H1 (cell line): ENCODE measurements around the gene FBXL15. TPM values are rescaled to one million over a fixed set of nuclear protein-coding genes. Genes with fewer than 3 reads are reported as not detected.

Experiments
- CTCF ChIA-PET: fragments of 300-600 bp; sonication (Branson Sonifier 250); formaldehyde crosslinking; loops from one replicate; lab custom pipeline; 2021; ENCODE audit not compliant: partially characterized antibody; lab: Charles Lee
- POLR2A ChIA-PET: fragments of 300-600 bp; sonication (Branson Sonifier 250); formaldehyde crosslinking; loops from one replicate; lab custom pipeline; 2021; ENCODE audit warnings: inconsistent platforms; ENCODE audit not compliant: partially characterized antibody; lab: Charles Lee
- DNase-seq, 2 experiments: peaks; one replicate each; pipeline versions ENCODE4 v3.0.0 to v3.0.0-alpha.2; 2010 to 2022; ENCODE audit warnings: low spot score in 2 of 2, low read depth in 1 of 2, mixed read lengths in 1 of 2
- FAIRE-seq: peaks from 2 replicates; lab custom pipeline; 2011; peaks lifted over from hg19 to GRCh38; lab: Jason Lieb, UNC
- H2AFZ ChIP-seq: 2 replicates; pipeline ENCODE4 v1.8.1; 2012; ENCODE audit warnings: low read length, inconsistent platforms
- H2AK5ac ChIP-seq: 2 replicates; pipeline ENCODE4 v1.6.1; 2013; ENCODE audit warnings: low read depth, low read length
- H2BK120ac ChIP-seq: replicated peaks from 2 replicates; pipeline ENCODE3; 2013; ENCODE audit warnings: low read depth, low read length, inconsistent platforms
- H2BK12ac ChIP-seq: 2 replicates; pipeline ENCODE4 v1.6.1; 2013; ENCODE audit warnings: low read depth, low read length
- H2BK15ac ChIP-seq: 2 replicates; pipeline ENCODE4 v1.6.1; 2013; ENCODE audit warnings: low read length
- H2BK20ac ChIP-seq: 2 replicates; pipeline ENCODE4 v1.6.1; 2013; ENCODE audit warnings: low read length
- H2BK5ac ChIP-seq: 2 replicates; pipeline ENCODE4 v1.6.1; 2013; ENCODE audit warnings: low read depth, low read length
- H3K14ac ChIP-seq: 2 replicates; pipeline ENCODE4 v1.6.1; 2013; ENCODE audit warnings: inconsistent platforms; ENCODE audit not compliant: insufficient read length
- H3K18ac ChIP-seq: 2 replicates; pipeline ENCODE4 v1.6.1; 2013; ENCODE audit warnings: low read length; ENCODE audit errors: extremely low read depth
- H3K23ac ChIP-seq: 2 replicates; pipeline ENCODE4 v1.6.1; 2013; ENCODE audit warnings: inconsistent platforms; ENCODE audit not compliant: insufficient read length
- H3K23me2 ChIP-seq: 2 replicates; pipeline ENCODE4 v1.6.1; 2013; ENCODE audit warnings: low read depth, low read length
- H3K27ac ChIP-seq: 2 replicates; pipeline ENCODE4 v1.6.1; 2011; ENCODE audit warnings: low read depth, low read length, inconsistent platforms
- H3K27me3 ChIP-seq, 4 experiments: replicated peaks in 1 of 4; 1 replicate in 1 of 4; 2 replicates in 3 of 4; pipeline versions ENCODE4 v1.6.1 to v1.8.1; 2011 to 2013; ENCODE audit warnings: low read length in 3 of 4, mild to moderate bottlenecking in 3 of 4, inconsistent platforms in 2 of 4, mixed read lengths in 2 of 4, moderate library complexity in 1 of 4; ENCODE audit not compliant: control insufficient read depth in 3 of 4, insufficient read depth in 3 of 4; ENCODE audit errors: extremely low read depth in 1 of 4
- H3K36me3 ChIP-seq, 4 experiments: 2 replicates each; pipeline versions ENCODE4 v1.6.1 to v1.8.1; 2011 to 2013; ENCODE audit warnings: mild to moderate bottlenecking in 4 of 4, low read length in 3 of 4, moderate library complexity in 2 of 4, control low read depth in 1 of 4, inconsistent platforms in 1 of 4; ENCODE audit not compliant: insufficient read depth in 4 of 4, control insufficient read depth in 2 of 4
- H3K4ac ChIP-seq: replicated peaks from 2 replicates; pipeline ENCODE3; 2013; ENCODE audit warnings: low read length, low read depth, mixed read lengths, inconsistent platforms; ENCODE audit not compliant: insufficient read length
- H3K4me1 ChIP-seq, 4 experiments: replicated peaks in 1 of 4; 1 replicate in 1 of 4; 2 replicates in 3 of 4; pipeline versions ENCODE4 v1.6.1 to v1.8.1; 2011 to 2013; ENCODE audit warnings: low read length in 3 of 4, inconsistent platforms in 2 of 4, mixed read lengths in 1 of 4; ENCODE audit not compliant: insufficient read depth in 4 of 4, control insufficient read depth in 3 of 4
- H3K4me2 ChIP-seq, 2 experiments: 2 replicates each; pipeline versions ENCODE4 v1.6.1 to v1.8.1; 2011 to 2013; ENCODE audit warnings: low read depth in 2 of 2, low read length in 2 of 2, control low read depth in 1 of 2, inconsistent platforms in 1 of 2, mild to moderate bottlenecking in 1 of 2; ENCODE audit not compliant: insufficient read depth in 1 of 2
- H3K4me3 ChIP-seq, 4 experiments: fragments of 200-600, 300-600 bp in 1 of 4; sonication (generic), shearing (Covaris generic), sonication (Bioruptor Twin) in 1 of 4; 2 replicates each; pipeline versions ENCODE4 v1.5.1 to v1.8.1; 2011 to 2016; ENCODE audit warnings: low read length in 4 of 4, low read depth in 3 of 4, control low read depth in 2 of 4, inconsistent platforms in 2 of 4, mild to moderate bottlenecking in 2 of 4, mixed read lengths in 1 of 4, moderate library complexity in 1 of 4; ENCODE audit not compliant: insufficient read depth in 2 of 4; ENCODE audit errors: extremely low read depth in 1 of 4
- H3K56ac ChIP-seq: replicated peaks from 2 replicates; pipeline ENCODE3; 2013; ENCODE audit warnings: low read depth, mild to moderate bottlenecking, mixed read lengths, low read length, inconsistent platforms; ENCODE audit not compliant: insufficient read length
- H3K79me1 ChIP-seq: 2 replicates; pipeline ENCODE4 v1.6.1; 2013; ENCODE audit warnings: low read depth, low read length, control low read depth
- H3K79me2 ChIP-seq, 2 experiments: 2 replicates each; pipeline versions ENCODE4 v1.6.1 to v1.8.1; 2012 to 2013; ENCODE audit warnings: low read length in 2 of 2, mild to moderate bottlenecking in 2 of 2, inconsistent platforms in 1 of 2; ENCODE audit not compliant: insufficient read depth in 2 of 2, control insufficient read depth in 1 of 2
- H3K9ac ChIP-seq, 4 experiments: replicated peaks in 1 of 4; 1 replicate in 1 of 4; 2 replicates in 3 of 4; pipeline versions ENCODE4 v1.6.1 to v1.8.1; 2011 to 2013; ENCODE audit warnings: low read depth in 3 of 4, low read length in 3 of 4, control low read depth in 2 of 4, mild to moderate bottlenecking in 2 of 4, moderate library complexity in 2 of 4, inconsistent platforms in 1 of 4; ENCODE audit errors: extremely low read depth in 1 of 4
- H3K9me3 ChIP-seq, 2 experiments: 2 replicates each; pipeline versions ENCODE4 v1.6.1 to v1.8.1; 2012 to 2013; ENCODE audit warnings: mild to moderate bottlenecking in 2 of 2, moderate library complexity in 2 of 2, control low read depth in 1 of 2, inconsistent platforms in 1 of 2, low read depth in 1 of 2, low read length in 1 of 2, mixed read lengths in 1 of 2; ENCODE audit not compliant: insufficient read depth in 2 of 2
- H4K20me1 ChIP-seq, 2 experiments: replicated peaks in 1 of 2; 2 replicates each; pipeline versions ENCODE3 to v1.8.1; 2011 to 2013; ENCODE audit warnings: inconsistent platforms in 2 of 2, low read length in 2 of 2, mild to moderate bottlenecking in 1 of 2; ENCODE audit not compliant: insufficient read depth in 2 of 2, control insufficient read depth in 1 of 2
- H4K5ac ChIP-seq: 2 replicates; pipeline ENCODE4 v1.6.1; 2013; ENCODE audit warnings: low read length, low read depth, mixed read lengths, inconsistent platforms; ENCODE audit not compliant: insufficient read length
- H4K8ac ChIP-seq: 2 replicates; pipeline ENCODE4 v1.8.0; 2013; ENCODE audit warnings: mild to moderate bottlenecking, moderate library complexity, low read length, inconsistent platforms; ENCODE audit not compliant: insufficient read depth; ENCODE audit errors: extremely low read depth
- H4K91ac ChIP-seq: replicated peaks from 2 replicates; pipeline ENCODE3; 2013; ENCODE audit warnings: low read length, mixed read lengths, inconsistent platforms; ENCODE audit not compliant: insufficient read length
- RBBP5 ChIP-seq: IDR thresholded peaks from 2 replicates; pipeline ENCODE4 v1.7.1; 2012; ENCODE audit warnings: low read depth, mild to moderate bottlenecking, inconsistent platforms, low read length, moderate library complexity, borderline replicate concordance
- RNF2 ChIP-seq: fragments of 200-900, 300-1000 bp; sonication (generic); IDR thresholded peaks from 2 replicates; pipeline ENCODE4 v1.7.1; 2016; ENCODE audit warnings: borderline replicate concordance, low read depth, mild to moderate bottlenecking, antibody characterized with exemption, low read length; ENCODE audit not compliant: poor library complexity, severe bottlenecking; ENCODE audit errors: missing control alignments
- SP2 ChIP-seq: IDR thresholded peaks from 2 replicates; pipeline ENCODE4 v1.6.1; 2012; ENCODE audit warnings: mild to moderate bottlenecking, low read length, inconsistent platforms
- WGBS, 2 experiments: shearing (Covaris generic) in 1 of 2; methylation state at CpG; one replicate each; pipeline versions ENCODE4 v1.1.6 to v1.1.7; 2013 to 2015; ENCODE audit warnings: low lambda C conversion rate in 2 of 2, mixed read lengths in 2 of 2, inconsistent platforms in 1 of 2, low coverage in 1 of 2, missing lambda C conversion rate in 1 of 2; ENCODE audit not compliant: insufficient replicate concordance in 2 of 2, insufficient coverage in 1 of 2, insufficient read length in 1 of 2; ENCODE audit errors: extremely low coverage in 1 of 2, missing lambda C conversion rate in 1 of 2; 5-methylcytosine and 5-hydroxymethylcytosine counted together
- polyA plus RNA-seq, 7 experiments: library from polyadenylated mRNA; depleted of rRNA in 3 of 7; stranded (reverse) in 5 of 7; unstranded in 2 of 7; fragments of >200 nt in 5 of 7; fragments of 200-250 nt in 2 of 7; gene quantifications; 1 replicate in 5 of 7; 2 replicates in 1 of 7; 4 replicates in 1 of 7; pipeline versions ENCODE4 v1.2.1 to v1.2.3, GENCODE V29; 2011 to 2013; ENCODE audit warnings: missing spikeins in 2 of 7, mixed read lengths in 2 of 7
- total RNA-seq: library from RNA; stranded (reverse); fragmentation: NEBNext Ultra II Directional; extraction: Animal tissue kit (Norgen Biotek cat#: 25700); gene quantifications from 2 replicates; pipeline ENCODE4 v1.2.1, GENCODE V29; 2021

Gene FBXL15
- total and polyA plus RNA-seq, 2 of the 8 experiments (the other 6 are each of a cell fraction or from before 2014, with no cell fraction given), result 11.3 to 22.6 TPM

- Histone ChIP-seq H3K79me2 (no peaks in the 10 kb centered on the region), H3K14ac (no peak overlapping the region), H3K4me3 (no peak overlapping the region), H4K91ac (no peak overlapping the region), H2BK120ac (no peak overlapping the region), H3K9ac (no peak overlapping the region), H3K4me1 (peaks cover 0 to 15% (median 5%) of the 10 kb centered on the region in 4 experiments; a peak in 4 of 7 replicates), H3K4me2 (no peak overlapping the region), H3K4ac (no peak overlapping the region), H2BK15ac (no peak overlapping the region), H4K5ac (no peak overlapping the region), H2BK12ac (no peak overlapping the region), H4K20me1 (peaks cover 5 to 9% of the 10 kb centered on the region in 2 experiments), H2AK5ac (no peak overlapping the region), H3K27me3 (no peaks in the 10 kb centered on the region), H2BK20ac (no peak overlapping the region), H3K56ac (no peak overlapping the region), H3K23ac (no peak overlapping the region), H3K79me1 (no peaks in the 10 kb centered on the region), H2AFZ (no peak overlapping the region), H3K18ac (no peak overlapping the region), H3K36me3 (0 out of 8 replicates have a peak, but pooled peaks cover 0 to 3% (median 0%) of the 10 kb centered on the region in 4 experiments), H3K23me2 (peaks cover 22% of the 10 kb centered on the region), H3K9me3 (no peaks in the 10 kb centered on the region), H3K27ac (no peak overlapping the region), H2BK5ac (no peak overlapping the region), H4K8ac (no peak overlapping the region)
- ChIA-PET CTCF (interaction anchor here (0.6 to 9.5 kb wide), 22 partner anchors 7 to 314 kb away, joined by 3 to 78 read pairs (median 4); partner anchors contain the start of gene CUEDC2), POLR2A (interaction anchor here (1.6 to 7.9 kb wide), 5 partner anchors 7 to 39 kb away, joined by 3 to 56 read pairs (median 51); partner anchors contain the start of genes C10orf95 and CUEDC2)
- WGBS, 2 experiments, result 92% methylated on average over 9 of the region's 9 CpGs; no CpG with 5 or more reads in 1 of the 2 experiments
- DNase-seq, result no peak
- FAIRE-seq, result no peak
- TF ChIP-seq SP2, result no peak
- no peak for TF ChIP-seq RBBP5
- no peak for TF ChIP-seq RNF2
These were observed 3.5 kb downstream of the FBXL15 start for GRCh38 chr10:102424145-102424544.
